CD4-positive, alpha-beta T cell treated with Interleukin-12 subunit alpha and Interleukin-12 subunit beta, for 1 hour (primary cell): Measurements from ENCODE around the gene RAPGEF5.

Source experiments
- DNase-seq: peaks from one replicate; pipeline ENCODE4 v3.0.0-alpha.2; 2020

Gene RAPGEF5

DNA sequence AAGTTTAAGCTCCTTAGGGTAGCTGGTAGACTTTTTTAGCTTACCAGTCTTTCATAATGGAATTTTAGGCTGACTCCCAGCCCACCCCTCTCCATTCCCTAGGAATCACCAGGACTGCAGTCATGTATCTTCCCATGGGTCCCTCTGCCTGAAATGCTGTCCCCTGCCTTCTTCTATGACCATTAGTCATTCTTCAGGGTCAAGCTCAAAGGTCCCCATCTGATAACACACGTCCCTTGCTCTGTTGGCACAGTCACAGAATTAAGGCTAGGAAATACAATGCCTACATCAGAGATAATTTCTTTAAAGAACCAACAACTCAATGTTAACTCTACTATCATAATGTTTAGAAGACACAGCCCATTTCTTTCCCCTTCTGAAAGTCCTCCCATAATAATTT lies 140.6 kb downstream of the RAPGEF5 start:
- no peak for DNase-seq

- no peak for DNase-seq
These were observed 143.0 kb downstream of the RAPGEF5 start for GRCh38 chr7:22214000-22214399.

DNA sequence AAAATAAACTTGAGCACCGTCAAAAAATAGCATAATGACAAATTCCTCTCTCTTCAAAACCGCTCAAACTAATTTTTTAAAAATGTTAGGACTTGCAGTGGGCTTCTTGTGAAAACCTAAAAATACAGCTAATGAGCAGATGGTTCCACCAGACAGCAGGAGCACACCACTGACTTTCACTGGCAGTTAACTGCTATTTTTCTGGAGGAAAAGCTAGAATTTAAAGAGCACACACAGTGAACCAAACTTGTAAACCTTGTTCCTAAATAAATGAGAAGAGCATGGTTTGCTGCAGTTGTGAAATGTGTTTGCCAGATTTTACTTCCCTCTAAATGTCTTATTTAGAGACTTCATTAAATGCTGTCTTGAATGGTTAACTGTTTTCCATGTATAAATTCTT lies 143.9 kb downstream of the RAPGEF5 start:
- no peak for DNase-seq

GRCh38 chr7:22210967-22211366 lies 146.0 kb downstream of the RAPGEF5 start:
- DNase-seq: no peak

- DNase-seq: no peak
These were observed 146.6 kb downstream of the RAPGEF5 start for GRCh38 chr7:22210355-22210754.

- DNase-seq: no peak
These were observed 148.2 kb downstream of the RAPGEF5 start for GRCh38 chr7:22208799-22209198.

- no peak for DNase-seq
These were observed 149.2 kb downstream of the RAPGEF5 start for GRCh38 chr7:22207724-22208225.

- no peak for DNase-seq
These were observed 151.3 kb downstream of the RAPGEF5 start for GRCh38 chr7:22205631-22206030.

DNA sequence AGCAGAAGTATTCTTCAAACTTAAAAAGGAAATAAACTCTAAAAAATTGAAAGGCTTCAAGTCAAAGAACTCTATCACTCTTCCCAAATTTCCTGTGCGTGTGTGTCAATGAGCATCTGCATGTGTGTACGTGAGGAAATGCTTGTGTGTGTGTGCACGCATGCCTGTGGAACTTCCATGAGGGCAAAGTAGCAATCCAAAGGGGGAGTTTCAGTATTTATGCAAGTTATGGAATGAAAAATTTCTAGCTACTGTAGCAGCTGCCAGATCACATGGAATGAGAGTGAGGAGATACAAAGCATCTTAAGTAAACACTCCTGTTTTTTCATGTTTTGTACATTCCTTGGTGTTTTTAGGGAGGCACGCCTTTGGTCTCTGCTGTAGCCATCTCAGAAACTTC lies 152.6 kb downstream of the RAPGEF5 start:
- DNase-seq: no peak

DNA sequence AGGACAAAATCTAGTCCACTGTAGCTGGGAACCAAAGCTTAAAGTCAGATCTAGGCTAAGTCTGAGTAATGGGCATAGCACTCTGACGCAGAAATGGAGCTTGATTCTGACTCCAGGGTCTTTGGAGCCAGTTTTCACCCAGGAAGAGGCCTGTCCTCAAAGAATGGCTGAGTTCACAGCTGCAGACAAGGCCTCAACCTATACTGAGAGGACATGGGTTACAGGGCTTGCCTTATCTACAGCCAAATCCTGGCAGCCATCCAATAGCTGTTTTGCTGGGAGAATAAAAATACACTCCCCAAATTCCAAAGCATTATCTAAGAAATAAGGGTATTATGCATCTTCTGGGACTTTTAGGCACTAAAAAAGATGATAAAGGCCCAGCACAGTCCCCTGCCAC lies 154.8 kb downstream of the RAPGEF5 start:
- no peak for DNase-seq

DNA sequence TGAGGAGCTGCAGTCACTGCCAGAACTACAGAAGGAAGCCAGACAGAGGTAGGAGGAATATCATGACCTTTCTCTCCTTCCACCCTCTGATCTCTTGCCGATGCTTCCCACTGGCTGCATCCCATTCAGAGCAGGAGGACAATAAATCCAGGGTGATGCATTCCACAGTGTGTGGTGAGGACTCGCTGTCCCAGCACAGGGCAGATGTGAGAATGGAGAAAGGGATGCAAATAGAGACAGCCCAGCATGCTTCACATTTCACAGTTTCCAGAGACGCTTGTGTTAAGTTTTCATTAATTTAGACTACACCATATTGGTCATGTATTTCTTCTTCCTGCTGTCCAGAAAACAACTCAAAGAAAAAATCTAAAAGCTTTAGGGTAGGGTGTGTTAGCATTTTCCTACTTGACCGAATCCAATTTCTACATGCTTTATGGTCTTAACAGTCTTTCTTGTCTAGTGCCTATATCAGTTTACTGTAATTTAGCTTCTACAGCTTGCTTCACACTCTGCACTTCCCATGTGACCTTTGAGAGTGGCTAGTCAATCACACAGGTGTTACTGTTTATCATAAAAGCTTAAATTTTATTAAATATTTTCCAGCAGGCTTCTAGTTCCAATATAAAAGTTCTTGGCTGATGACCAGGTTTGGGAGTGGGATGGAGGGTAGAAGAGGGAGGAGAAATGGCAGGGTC lies 155.6 kb downstream of the RAPGEF5 start:
- DNase-seq: no peak

- no peak for DNase-seq
These were observed 156.2 kb downstream of the RAPGEF5 start for GRCh38 chr7:22200777-22201176.

GRCh38 chr7:22200238-22200637 lies 156.7 kb downstream of the RAPGEF5 start:
- DNase-seq: no peak

GRCh38 chr7:22197376-22197775 lies 159.6 kb downstream of the RAPGEF5 start:
- DNase-seq: no peak

- DNase-seq: no peak
These were observed 160.5 kb downstream of the RAPGEF5 start for GRCh38 chr7:22196429-22196828.

GRCh38 chr7:22195397-22196172 lies 161.4 kb downstream of the RAPGEF5 start:
- DNase-seq: no peak

GRCh38 chr7:22194658-22195273 lies 162.2 kb downstream of the RAPGEF5 start:
- no peak for DNase-seq

GRCh38 chr7:22193450-22193983 lies 163.4 kb downstream of the RAPGEF5 start:
- DNase-seq: no peak

DNA sequence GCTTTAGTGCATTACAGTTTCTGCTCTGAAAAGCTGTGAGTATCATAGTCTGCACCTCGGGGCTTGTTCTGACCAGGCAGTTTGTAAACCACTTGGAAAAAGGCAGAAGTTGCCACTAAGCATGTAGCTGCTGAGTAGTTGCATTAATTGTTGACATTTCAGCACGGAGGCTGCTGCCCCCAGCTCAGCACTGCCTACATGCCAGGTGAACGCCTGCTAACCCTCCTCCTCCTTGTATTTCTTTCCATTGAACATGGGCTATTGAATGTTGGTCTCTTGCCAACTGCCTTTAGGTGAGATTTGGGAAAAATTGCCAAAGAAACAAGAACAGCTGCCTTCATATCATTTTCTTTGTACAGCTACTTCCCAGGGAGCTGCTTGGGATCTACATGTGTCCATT lies 164.2 kb downstream of the RAPGEF5 start:
- DNase-seq: no peak

GRCh38 chr7:22190736-22191135 lies 166.2 kb downstream of the RAPGEF5 start:
- no peak for DNase-seq

- no peak for DNase-seq
These were observed 167.2 kb downstream of the RAPGEF5 start for GRCh38 chr7:22189741-22190140.

GRCh38 chr7:22189230-22189629 lies 167.7 kb downstream of the RAPGEF5 start:
- no peak for DNase-seq

DNA sequence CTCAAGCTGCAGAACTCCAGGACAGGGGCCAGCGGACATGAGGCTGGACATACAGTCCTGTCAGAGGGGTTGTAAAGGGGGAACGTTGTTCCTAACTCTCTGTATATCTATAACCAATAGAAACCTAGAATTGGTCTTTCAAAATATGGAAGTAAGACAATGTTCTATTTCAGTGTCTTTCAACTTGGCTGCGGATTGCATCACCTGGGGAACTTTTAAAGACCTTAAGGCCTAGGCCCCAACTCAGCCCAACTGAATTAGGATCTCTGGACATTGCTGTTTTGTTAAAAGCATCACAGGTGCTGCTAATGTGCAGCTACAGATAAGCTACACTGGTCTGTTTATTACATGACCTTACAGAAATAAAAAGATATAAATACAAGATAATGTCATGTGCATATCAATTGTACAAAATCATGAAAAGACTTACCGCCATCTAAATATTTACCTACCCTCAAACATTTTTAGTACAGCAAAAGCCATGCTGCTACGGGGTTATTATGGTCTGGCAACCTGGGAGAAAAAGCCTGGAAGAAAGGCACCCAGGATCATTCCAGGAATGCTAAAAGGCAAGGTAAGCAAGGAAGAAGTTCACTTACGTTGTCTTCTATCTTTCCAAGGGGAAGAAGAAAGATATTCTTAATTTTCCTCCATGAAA lies 169.1 kb downstream of the RAPGEF5 start:
- DNase-seq: no peak
